ENCODE measurements around the gene BCL3. TPM values are rescaled to one million over a fixed set of nuclear protein-coding genes. Genes with fewer than 3 reads are reported as not detected.

The BCL3 gene
- polyA plus RNA-seq, 4 donors = 5.6 to 10.2 (median 6.2) TPM

DNA sequence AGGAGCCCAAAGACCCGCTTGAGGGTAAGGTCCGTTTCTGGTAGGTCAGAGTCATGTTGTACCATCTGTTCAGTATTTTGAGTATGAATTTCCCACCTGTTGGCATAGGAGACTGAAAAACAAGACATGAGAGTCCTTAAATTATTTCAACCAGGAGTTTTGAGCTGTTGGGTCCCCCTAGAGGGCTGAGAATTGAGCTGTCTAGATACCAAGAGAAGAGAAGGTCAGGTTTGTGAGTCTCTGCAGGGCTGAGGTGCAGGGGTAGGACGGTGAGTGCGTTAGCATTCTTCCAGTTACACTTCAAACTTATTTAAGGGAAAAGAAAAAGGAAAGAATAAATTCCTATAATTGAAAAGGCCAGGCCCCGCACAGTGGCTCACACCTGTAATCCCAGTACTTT, 34.2 kb downstream of the BCL3 start:
- no peak for DNase-seq (ENCODE audit: low read depth in 4 of 4, low spot score in 3 of 4)

DNA sequence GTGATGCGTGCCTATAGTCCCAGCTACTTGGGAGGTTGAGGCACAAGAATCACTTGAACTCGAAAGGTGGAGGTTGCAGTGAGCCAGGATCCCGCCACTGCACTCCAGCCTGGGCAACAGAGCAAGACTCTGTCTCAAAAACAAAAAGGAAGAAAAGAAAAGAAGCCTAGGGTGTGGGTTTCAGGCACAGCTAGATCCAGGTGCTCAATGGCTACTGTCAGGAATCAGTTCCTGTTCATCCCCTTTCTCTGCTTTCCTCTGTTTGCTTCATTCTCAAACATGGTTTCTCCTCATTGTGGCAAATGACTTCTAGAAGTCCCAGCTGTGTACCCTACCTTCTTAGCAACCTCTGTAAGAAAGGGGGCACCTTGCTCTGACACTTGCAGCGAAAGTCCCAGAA, 35.0 kb downstream of the BCL3 start:
- DNase-seq (ENCODE audit: low read depth in 4 of 4, low spot score in 3 of 4) = no peak

GRCh38 chr19:44785271-44785670, 36.8 kb downstream of the BCL3 start:
- no peak for DNase-seq (ENCODE audit: low read depth in 4 of 4, low spot score in 3 of 4)

DNA sequence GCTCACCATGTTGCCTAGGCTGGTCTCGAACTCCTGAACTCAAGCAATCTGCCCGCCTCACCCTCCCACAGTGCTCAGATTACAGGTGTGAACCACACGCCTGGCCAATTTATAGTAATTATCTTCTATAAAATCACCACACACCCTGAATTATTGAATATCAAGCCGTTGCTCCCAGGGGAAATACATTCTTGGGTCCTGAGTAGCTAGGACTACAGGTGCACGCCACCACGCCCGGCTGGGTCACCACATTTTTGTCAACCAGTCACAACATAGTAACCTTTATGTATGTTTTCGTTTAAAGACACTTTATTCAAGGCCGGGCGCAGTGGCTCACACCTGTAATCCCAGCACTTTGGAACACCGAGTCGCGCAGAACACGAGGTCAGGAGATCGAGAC, 37.5 kb downstream of the BCL3 start:
- DNase-seq (ENCODE audit: low read depth in 4 of 4, low spot score in 3 of 4) = no peak

GRCh38 chr19:44788971-44789370, 40.5 kb downstream of the BCL3 start:
- DNase-seq (ENCODE audit: low read depth in 4 of 4, low spot score in 3 of 4) = no peak

GRCh38 chr19:44789943-44790483, 41.5 kb downstream of the BCL3 start:
- no peak for DNase-seq (ENCODE audit: low read depth in 4 of 4, low spot score in 3 of 4)

DNA sequence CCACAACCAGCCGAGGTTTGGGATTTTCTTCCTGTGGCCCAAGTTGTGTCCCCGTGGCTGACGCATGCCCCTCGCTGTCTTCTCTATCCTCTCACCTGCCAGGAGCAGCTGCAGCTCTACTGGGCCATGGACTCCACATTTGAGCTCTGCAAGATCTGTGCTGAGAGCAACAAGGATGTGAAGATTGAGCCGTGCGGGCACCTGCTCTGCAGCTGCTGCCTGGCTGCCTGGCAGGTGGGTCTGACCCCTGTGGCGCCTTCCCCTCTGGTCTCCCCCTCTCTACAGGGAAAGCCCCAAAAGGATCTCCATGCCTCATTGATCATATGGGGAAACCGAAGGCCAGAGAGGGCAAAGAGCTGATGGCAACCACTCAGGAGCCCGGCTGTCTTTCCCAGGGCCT, 43.8 kb downstream of the BCL3 start:
- DNase-seq (ENCODE audit: low read depth in 4 of 4, low spot score in 3 of 4) = no peak

GRCh38 chr19:44794610-44795009, 46.1 kb downstream of the BCL3 start:
- DNase-seq (ENCODE audit: low read depth in 4 of 4, low spot score in 3 of 4) = no peak

GRCh38 chr19:44795398-44795987, 47.0 kb downstream of the BCL3 start:
- no peak for DNase-seq (ENCODE audit: low read depth in 4 of 4, low spot score in 3 of 4)

- DNase-seq (ENCODE audit: low read depth in 4 of 4, low spot score in 3 of 4) = no peak
Measured at GRCh38 chr19:44796701-44797115, 48.2 kb downstream of the BCL3 start.

DNA sequence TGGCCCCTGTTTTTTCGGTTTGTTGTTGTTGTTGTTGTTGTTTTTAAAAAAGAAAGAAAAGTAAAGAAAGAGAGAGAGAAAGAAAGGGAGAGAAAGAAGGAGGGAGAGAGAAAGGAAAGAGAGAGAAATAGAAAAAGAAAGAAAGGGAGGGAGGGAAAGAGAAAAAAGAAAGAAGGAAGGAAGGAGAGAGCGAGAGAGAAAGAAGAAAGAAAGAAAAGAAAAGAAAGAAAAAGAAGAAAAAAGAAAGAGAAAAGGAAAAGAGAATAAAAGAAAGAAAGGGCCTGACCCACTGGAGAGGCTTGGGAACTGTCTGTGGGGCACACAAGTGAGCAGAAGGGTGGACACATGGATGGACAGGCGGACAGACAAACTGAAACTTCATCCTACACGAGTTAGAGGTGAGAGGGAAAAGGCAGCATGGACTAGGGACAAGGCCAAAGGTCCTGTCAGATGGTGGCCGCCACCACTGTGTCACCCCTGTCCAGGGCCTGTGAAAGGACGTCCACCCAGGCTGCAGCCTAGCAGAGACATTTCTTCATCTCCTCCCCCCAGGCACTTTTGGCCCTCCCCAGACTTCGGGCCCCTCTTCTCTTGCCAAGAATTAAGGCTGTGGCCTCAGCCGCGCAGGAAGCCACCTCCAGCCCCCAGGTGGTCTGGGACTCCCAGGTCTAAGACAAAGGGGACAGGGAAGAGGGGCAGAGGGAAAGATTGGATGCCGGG, 51.3 kb downstream of the BCL3 start:
- no peak for DNase-seq (ENCODE audit: low read depth in 4 of 4, low spot score in 3 of 4)

GRCh38 chr19:44800461-44800860, 52.0 kb downstream of the BCL3 start:
- DNase-seq (ENCODE audit: low read depth in 4 of 4, low spot score in 3 of 4) = peak in 1 of 4 donors; percentile 76

- DNase-seq (ENCODE audit: low read depth in 4 of 4, low spot score in 3 of 4) = no peak
Measured at GRCh38 chr19:44803442-44804428, 55.2 kb downstream of the BCL3 start.

- no peak for DNase-seq (ENCODE audit: low read depth in 4 of 4, low spot score in 3 of 4)
Measured at GRCh38 chr19:44806291-44806690, 57.8 kb downstream of the BCL3 start.

DNA sequence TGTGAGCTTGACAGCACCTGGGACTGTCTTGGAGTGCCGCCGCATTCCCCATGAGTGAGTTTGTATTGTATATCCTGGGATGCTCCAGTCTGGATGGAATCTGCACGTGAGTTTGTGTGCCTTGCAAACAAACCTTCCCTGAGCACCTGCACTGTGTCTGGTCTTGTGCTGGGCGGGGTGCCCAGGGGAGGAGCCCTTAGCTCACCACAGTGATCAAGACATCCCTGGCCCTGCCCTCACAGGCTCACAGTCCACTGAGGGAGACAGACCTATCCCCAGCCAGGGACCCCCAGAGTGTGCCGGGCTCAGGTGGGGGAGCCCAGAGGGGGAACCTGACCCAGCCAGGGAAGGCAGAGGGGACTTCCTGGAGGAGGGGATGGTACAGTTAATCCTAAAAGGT, 58.7 kb downstream of the BCL3 start:
- no peak for DNase-seq (ENCODE audit: low read depth in 4 of 4, low spot score in 3 of 4)

DNA sequence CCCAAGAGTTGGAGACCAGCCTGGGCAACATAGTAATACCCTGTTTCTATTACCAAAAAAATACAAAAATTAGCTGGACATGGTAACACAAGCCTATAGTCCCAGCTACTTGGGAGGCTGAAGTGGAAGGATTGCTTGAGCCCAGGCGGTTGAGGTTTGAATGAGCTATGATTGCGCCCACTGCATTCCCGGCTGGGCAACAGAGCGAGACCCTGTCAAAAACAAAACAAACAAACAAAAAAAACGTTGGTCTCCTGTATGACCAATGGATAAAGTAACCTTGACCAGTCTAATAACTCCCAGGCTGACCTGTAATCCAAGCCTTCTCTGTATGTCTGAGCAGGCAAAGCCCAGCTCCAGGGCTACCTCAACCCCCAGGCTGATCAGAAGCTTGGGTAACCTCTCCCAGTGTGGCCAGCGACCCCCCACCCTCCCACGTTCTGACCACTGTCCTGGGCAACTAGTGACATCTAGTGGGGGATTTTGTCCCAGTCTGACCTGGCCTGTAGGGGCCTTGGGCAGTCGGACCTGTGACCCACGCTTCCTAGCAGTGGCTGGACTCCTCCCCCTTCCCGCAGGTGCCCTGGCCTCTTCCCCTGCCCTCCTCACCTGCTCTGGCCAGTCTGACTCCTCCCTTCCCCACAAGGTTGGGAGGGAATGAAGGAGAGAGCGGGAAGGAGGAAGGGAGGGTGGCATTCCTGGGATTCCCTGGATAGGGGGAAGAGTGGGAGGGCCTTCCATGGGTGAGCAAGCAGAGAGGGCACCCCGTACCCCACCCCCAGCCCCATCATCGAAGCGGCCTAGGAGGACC, 59.3 kb downstream of the BCL3 start:
- peak in 1 of 4 donors; percentile 72 for DNase-seq (ENCODE audit: low read depth in 4 of 4, low spot score in 3 of 4)

DNA sequence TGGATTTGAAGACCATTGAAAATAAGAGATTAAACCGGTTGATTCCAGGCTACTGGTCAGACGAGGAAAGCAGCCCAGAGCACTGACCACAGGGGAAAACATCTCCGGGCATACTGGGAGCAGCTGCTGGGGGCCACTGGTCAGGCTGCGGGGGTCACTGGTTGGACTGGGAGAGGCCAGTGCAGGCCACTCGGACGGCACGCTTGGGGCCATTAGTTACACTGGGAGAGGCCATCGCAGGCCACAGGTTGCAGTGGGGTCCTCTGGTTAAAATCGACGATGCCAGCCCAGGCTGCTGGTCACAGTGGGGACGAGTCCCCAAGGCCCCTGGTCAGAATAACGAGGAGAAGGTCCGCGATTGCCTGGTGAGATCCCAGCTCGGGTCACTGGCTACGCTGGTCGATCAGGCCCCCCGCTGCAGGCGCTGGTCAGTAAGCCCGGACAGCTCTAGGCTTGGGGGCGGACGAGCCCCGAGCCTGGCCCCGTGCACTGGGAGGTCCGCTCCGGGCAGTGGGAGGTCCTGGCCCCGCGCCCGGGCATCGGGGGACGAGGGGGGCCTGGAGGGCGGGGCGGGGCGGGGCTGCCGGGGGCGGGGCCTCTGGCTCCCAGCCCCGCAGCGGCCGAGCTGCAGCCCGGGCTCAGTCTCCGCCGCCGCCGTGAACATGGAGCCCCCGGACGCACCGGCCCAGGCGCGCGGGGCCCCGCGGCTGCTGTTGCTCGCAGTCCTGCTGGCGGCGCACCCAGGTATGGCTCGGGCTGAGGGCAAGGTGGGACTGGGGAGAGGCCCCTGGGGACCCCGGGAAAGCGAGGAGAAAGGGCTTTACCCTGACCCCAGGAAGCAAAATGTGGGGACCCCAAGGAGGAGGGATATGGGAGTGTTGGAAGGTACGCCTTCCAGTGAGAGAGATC, 60.2 kb downstream of the BCL3 start, which contains the start of gene BCAM:
Gene BCAM, plus strand, starts transcription at position 641 of the 909 bp plus-strand sequence. Its CDS starts 22 bp downstream, at position 663.
- peak in 1 of 4 donors; percentile 53 for DNase-seq (ENCODE audit: low read depth in 4 of 4, low spot score in 3 of 4)

Measured in right renal pelvis (tissue), 4 donors.